Cardiac muscle cell (in vitro differentiated cells and primary cell): ENCODE measurements around the gene SERPINB12. TPM values are rescaled to one million over a fixed set of nuclear protein-coding genes. Genes with fewer than 3 reads are reported as not detected.

Experiments
- DNase-seq, 2 donors: peaks; one replicate each; pipeline versions ENCODE4 v3.0.0 to v3.0.0-alpha.2; 2010 to 2017; ENCODE audit warnings: low read depth in 1 of 2, low spot score in 1 of 2
- H3K27ac ChIP-seq: fragments of 200-600 bp; sonication (generic); 2 replicates; pipeline ENCODE4 v1.5.1; 2016
- H3K27me3 ChIP-seq: fragments of 200-600 bp; sonication (generic); 2 replicates; pipeline ENCODE4 v1.6.0; 2016; ENCODE audit warnings: control low read depth
- H3K36me3 ChIP-seq: fragments of 200-600 bp; sonication (generic); 2 replicates; pipeline ENCODE4 v1.5.1; 2016; ENCODE audit warnings: control low read depth
- H3K4me1 ChIP-seq: fragments of 200-600 bp; sonication (generic); 2 replicates; pipeline ENCODE4 v1.8.1; 2017; ENCODE audit warnings: low read depth, mild to moderate bottlenecking, mixed run types
- H3K4me3 ChIP-seq: fragments of 200-600 bp; sonication (generic); 2 replicates; pipeline ENCODE4 v1.5.1; 2016; ENCODE audit warnings: mild to moderate bottlenecking
- H3K9me3 ChIP-seq: fragments of 200-600 bp; sonication (generic); 2 replicates; pipeline ENCODE4 v1.5.1; 2017; ENCODE audit warnings: low read depth, mild to moderate bottlenecking, control low read depth
- polyA plus RNA-seq: library from polyadenylated mRNA; unstranded; fragments of >200 nt; fragmentation: Nextera tagmentation; extraction: Ambion mirVana; gene quantifications from 2 replicates; pipeline ENCODE4 v1.2.1, GENCODE V29; 2016
- total RNA-seq: library from RNA; depleted of rRNA; stranded (reverse); fragments of >200 nt; gene quantifications from 2 replicates; pipeline ENCODE4 v1.2.3, GENCODE V29; 2016
- TF ChIP-seq, protein P1 (sequence below): IDR thresholded peaks from 2 replicates; pipeline ENCODE4 v1.5.1; 2012; ENCODE audit warnings: low read depth, mild to moderate bottlenecking, low read length

SERPINB12 gene
- total and polyA plus RNA-seq, 2 experiments from 2014 or later, result not detected

DNA sequence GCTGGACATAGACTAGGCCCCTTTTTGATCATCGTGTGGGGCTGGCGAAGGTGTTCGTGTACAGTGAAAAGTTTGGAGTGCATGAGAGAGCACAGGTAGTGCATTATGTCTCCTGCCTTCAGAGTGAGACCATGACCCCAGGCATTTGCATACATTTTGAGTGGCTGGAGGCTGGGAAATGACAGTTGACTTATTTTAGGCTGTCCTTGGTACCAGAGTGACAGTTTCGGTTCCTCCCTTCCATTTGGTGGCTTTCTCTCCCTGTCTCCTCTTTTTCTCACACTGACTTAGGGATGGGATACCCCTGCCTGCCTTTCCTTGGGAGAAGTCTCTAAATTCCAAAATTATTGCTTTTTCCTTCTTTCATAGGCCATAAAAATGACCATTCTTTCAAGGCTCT, 20.1 kb downstream of the SERPINB12 start:
- no peak for DNase-seq
- Histone ChIP-seq H3K4me3 (no peak overlapping the region), H3K27me3 (no peaks in the 10 kb centered on the region), H3K27ac (no peak overlapping the region), H3K36me3 (no peaks in the 10 kb centered on the region), H3K4me1 (no peaks in the 10 kb centered on the region), H3K9me3 (no peaks in the 10 kb centered on the region)
- TF ChIP-seq, protein P1, sequence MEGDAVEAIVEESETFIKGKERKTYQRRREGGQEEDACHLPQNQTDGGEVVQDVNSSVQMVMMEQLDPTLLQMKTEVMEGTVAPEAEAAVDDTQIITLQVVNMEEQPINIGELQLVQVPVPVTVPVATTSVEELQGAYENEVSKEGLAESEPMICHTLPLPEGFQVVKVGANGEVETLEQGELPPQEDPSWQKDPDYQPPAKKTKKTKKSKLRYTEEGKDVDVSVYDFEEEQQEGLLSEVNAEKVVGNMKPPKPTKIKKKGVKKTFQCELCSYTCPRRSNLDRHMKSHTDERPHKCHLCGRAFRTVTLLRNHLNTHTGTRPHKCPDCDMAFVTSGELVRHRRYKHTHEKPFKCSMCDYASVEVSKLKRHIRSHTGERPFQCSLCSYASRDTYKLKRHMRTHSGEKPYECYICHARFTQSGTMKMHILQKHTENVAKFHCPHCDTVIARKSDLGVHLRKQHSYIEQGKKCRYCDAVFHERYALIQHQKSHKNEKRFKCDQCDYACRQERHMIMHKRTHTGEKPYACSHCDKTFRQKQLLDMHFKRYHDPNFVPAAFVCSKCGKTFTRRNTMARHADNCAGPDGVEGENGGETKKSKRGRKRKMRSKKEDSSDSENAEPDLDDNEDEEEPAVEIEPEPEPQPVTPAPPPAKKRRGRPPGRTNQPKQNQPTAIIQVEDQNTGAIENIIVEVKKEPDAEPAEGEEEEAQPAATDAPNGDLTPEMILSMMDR, result no peak

DNA sequence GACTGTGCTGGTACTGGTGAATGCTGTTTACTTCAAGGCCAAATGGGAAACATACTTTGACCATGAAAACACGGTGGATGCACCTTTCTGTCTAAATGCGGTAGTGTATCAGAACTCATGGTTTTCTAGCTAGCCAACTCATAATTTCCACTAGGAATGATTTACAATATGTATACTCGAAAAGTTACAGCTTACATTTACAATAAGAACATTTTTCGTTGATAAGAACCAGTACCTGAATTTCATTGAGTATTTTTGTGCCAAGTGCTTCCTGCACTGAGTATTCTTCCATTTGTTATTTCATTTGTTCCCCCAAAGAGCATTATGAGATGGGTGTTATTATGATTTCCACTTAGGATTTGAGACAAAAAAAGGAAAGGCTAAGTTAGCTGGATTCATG, 21.9 kb downstream of the SERPINB12 start:
- no peak overlapping the region for H3K4me3 ChIP-seq
- H3K4me1 ChIP-seq, result no peaks in the 10 kb centered on the region
- no peaks in the 10 kb centered on the region for H3K27me3 ChIP-seq
- no peak for DNase-seq
- no peaks in the 10 kb centered on the region for H3K36me3 ChIP-seq
- H3K9me3 ChIP-seq, result no peaks in the 10 kb centered on the region
- TF ChIP-seq, protein P1, result no peak
- no peak overlapping the region for H3K27ac ChIP-seq

DNA sequence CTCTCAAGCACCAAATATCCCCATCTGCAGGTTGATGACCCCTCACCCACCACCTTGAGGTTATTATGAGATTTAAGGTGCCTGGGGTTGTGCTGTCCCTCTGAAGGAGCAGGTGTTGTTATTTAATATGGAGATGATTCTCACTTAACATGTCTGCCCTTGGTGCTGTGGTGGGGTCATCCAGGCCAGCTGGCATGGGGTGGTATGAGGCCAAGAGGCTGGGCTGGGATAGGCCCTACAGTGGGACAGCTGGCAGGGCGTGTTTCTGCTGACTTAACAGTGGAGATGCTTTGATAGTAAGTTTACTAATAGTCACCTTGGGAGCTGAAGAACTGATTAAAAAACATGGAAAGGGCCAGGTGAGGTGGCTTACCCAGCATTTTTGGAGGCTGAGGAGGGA, 22.4 kb downstream of the SERPINB12 start:
- DNase-seq, result no peak
- H3K27me3 ChIP-seq, result no peaks in the 10 kb centered on the region
- H3K4me1 ChIP-seq, result no peaks in the 10 kb centered on the region
- no peaks in the 10 kb centered on the region for H3K36me3 ChIP-seq
- no peak overlapping the region for H3K27ac ChIP-seq
- no peak overlapping the region for H3K4me3 ChIP-seq
- H3K9me3 ChIP-seq, result no peaks in the 10 kb centered on the region
- TF ChIP-seq, protein P1, result no peak

DNA sequence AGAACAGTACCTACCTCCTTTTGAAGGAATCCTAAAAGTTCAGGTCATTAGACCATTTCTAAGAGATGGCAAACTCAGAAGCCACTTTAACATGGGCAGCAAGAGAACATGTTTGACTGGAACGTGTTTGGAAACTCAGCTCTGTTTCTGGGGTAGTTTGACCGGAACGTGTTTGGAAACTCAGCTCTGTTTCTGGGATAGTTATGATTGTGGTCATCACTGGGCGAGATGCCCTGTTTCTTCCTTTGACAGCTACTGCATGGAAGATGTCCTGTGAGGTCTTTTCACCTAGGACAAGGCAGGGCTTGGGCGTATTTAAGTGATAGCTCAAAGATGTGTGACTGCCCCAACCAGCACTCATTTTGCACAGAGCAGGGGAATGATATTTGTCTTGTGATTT, 25.1 kb downstream of the SERPINB12 start:
- H3K4me1 ChIP-seq, result no peaks in the 10 kb centered on the region
- no peak for DNase-seq
- no peaks in the 10 kb centered on the region for H3K27me3 ChIP-seq
- H3K36me3 ChIP-seq, result no peaks in the 10 kb centered on the region
- no peaks in the 10 kb centered on the region for H3K9me3 ChIP-seq
- no peak overlapping the region for H3K4me3 ChIP-seq
- TF ChIP-seq, protein P1, result no peak
- H3K27ac ChIP-seq, result no peak overlapping the region

DNA sequence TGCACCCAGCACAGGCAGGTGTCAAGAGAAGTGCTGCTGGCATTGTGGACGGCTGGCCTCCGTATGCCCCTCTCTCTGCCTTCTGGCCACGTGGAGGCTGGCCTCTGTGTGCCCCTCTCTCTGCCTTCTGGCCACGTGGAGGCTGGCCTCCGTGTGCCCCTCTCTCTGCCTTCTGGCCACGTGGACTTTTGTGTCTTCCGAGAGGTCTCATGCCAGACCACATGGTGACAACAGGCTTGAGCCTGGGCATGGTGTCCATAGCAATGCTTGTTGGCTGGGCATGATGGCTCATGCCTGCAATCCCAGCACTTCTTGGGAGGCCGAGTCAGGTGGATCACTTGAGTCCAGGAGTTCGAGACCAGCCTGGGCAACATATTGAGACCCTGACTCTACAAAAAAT, 25.7 kb downstream of the SERPINB12 start:
- no peaks in the 10 kb centered on the region for H3K36me3 ChIP-seq
- no peak overlapping the region for H3K27ac ChIP-seq
- no peaks in the 10 kb centered on the region for H3K27me3 ChIP-seq
- DNase-seq, result no peak
- no peak overlapping the region for H3K4me3 ChIP-seq
- H3K4me1 ChIP-seq, result no peaks in the 10 kb centered on the region
- H3K9me3 ChIP-seq, result no peaks in the 10 kb centered on the region
- TF ChIP-seq, protein P1, result no peak

DNA sequence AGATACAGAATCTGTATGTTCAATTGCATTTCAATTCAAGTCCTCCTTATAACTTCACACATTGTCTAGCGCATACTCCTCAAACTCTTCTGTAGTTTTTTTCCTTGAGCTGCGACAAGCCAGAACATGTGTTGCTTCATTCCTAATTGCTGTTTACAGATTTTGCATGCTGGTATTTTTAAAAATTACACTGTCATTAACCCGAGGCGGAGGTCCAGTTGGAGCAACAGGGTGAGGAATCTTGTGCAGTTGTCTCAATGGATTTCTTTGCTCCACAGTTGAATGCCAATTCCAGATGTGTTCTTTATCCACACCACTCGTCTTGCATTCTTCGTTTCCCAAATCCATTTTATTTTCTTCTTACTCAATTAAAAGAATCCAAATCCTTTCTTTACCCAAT, 28.6 kb downstream of the SERPINB12 start:
- TF ChIP-seq, protein P1, result no peak
- no peak overlapping the region for H3K4me3 ChIP-seq
- no peak for DNase-seq
- H3K4me1 ChIP-seq, result no peaks in the 10 kb centered on the region
- no peaks in the 10 kb centered on the region for H3K9me3 ChIP-seq
- no peak overlapping the region for H3K27ac ChIP-seq
- no peaks in the 10 kb centered on the region for H3K27me3 ChIP-seq
- H3K36me3 ChIP-seq, result no peaks in the 10 kb centered on the region
